PC-9 (cell line): Measurements from ENCODE around the gene PERCC1. TPM values are rescaled to one million over a fixed set of nuclear protein-coding genes. Genes with fewer than 3 reads are reported as not detected.

Source experiments
- BruUV-seq: library from RNA; stranded (reverse); fragments of 400-500 nt; replicated peaks from 2 replicates; lab custom pipeline; 2021; lab: Mats Ljungman, UMichigan
- CTCF ChIA-PET: fragments of 300-600 bp; sonication (Branson Sonifier 250); formaldehyde crosslinking; loops from one replicate; lab custom pipeline; 2022; ENCODE audit warnings: antibody characterized with exemption; lab: Charles Lee
- POLR2A ChIA-PET: fragments of 300-600 bp; sonication (Branson Sonifier 250); formaldehyde crosslinking; loops from one replicate; lab custom pipeline; 2022; ENCODE audit warnings: antibody characterized with exemption; ENCODE audit not compliant: unreplicated experiment; lab: Charles Lee
- DNase-seq, 2 experiments: peaks; one replicate each; pipeline versions ENCODE4 v3.0.0 to v3.0.0-alpha.2; 2015 to 2022; ENCODE audit warnings: mixed read lengths in 1 of 2
- H2AFZ ChIP-seq: fragments of 200-600 bp; sonication (generic); 2 replicates; pipeline ENCODE4 v1.8.1; 2017; ENCODE audit warnings: antibody characterized with exemption
- H3F3A ChIP-seq: fragments of 200-600 bp; sonication (generic); 2 replicates; pipeline ENCODE4 v1.8.1; 2017; ENCODE audit warnings: antibody characterized with exemption, mild to moderate bottlenecking, low read depth; ENCODE audit not compliant: insufficient read depth
- H3K27ac ChIP-seq: fragments of 200-600 bp; sonication (generic); 2 replicates; pipeline ENCODE4 v1.6.1; 2016; ENCODE audit warnings: mixed run types
- H3K27me3 ChIP-seq: fragments of 200-600 bp; sonication (generic); 2 replicates; pipeline ENCODE4 v1.6.1; 2016; ENCODE audit warnings: low read depth, mixed run types; ENCODE audit not compliant: insufficient read depth
- H3K36me3 ChIP-seq: fragments of 200-600 bp; sonication (generic); 2 replicates; pipeline ENCODE4 v1.6.1; 2016; ENCODE audit warnings: low read depth, mixed run types
- H3K4me1 ChIP-seq: fragments of 200-600 bp; sonication (generic); replicated peaks from 2 replicates; pipeline ENCODE4 v1.6.1; 2016; ENCODE audit warnings: mixed run types; ENCODE audit not compliant: insufficient read depth
- H3K4me2 ChIP-seq: fragments of 200-600 bp; sonication (generic); 2 replicates; pipeline ENCODE4 v1.6.1; 2017; ENCODE audit warnings: mixed run types
- H3K4me3 ChIP-seq: fragments of 200-600 bp; sonication (generic); 2 replicates; pipeline ENCODE4 v1.6.1; 2016; ENCODE audit warnings: mixed run types
- H3K79me2 ChIP-seq: fragments of 200-600 bp; sonication (generic); 2 replicates; pipeline ENCODE4 v1.6.1; 2017; ENCODE audit warnings: low read depth, mixed run types
- H3K9me2 ChIP-seq: fragments of 200-600 bp; sonication (generic); 2 replicates; pipeline ENCODE4 v1.8.1; 2017; ENCODE audit warnings: mild to moderate bottlenecking; ENCODE audit not compliant: insufficient read depth
- H3K9me3 ChIP-seq: fragments of 200-600 bp; sonication (generic); 2 replicates; pipeline ENCODE4 v1.8.1; 2016; ENCODE audit warnings: low read depth; ENCODE audit not compliant: insufficient read depth
- H4K20me1 ChIP-seq: fragments of 200-600 bp; sonication (generic); 2 replicates; pipeline ENCODE4 v1.8.1; 2017; ENCODE audit not compliant: insufficient read depth
- CTCF ChIP-seq: fragments of 200-600 bp; sonication (generic); conservative IDR thresholded peaks from 2 replicates; pipeline ENCODE4 v1.6.1; 2017; ENCODE audit warnings: mixed run types, antibody characterized with exemption, mild to moderate bottlenecking, moderate library complexity
- EZH2 ChIP-seq: fragments of 200-600 bp; sonication (generic); IDR thresholded peaks from 2 replicates; pipeline ENCODE4 v1.8.0; 2017; ENCODE audit warnings: antibody characterized with exemption, low read depth
- intact Hi-C: fragments of 100-400 bp; cut with micrococcal nuclease; formaldehyde crosslinking; loops from one replicate; pipeline ENCODE4 v1.10.0; 2022; ENCODE audit not compliant: unreplicated experiment
- total RNA-seq: library from RNA; stranded (reverse); gene quantifications from 2 replicates; pipeline ENCODE4 v1.2.3, GENCODE V29; 2021

The PERCC1 gene
- total RNA-seq, 1 experiment from 2014 or later, result not detected

DNA sequence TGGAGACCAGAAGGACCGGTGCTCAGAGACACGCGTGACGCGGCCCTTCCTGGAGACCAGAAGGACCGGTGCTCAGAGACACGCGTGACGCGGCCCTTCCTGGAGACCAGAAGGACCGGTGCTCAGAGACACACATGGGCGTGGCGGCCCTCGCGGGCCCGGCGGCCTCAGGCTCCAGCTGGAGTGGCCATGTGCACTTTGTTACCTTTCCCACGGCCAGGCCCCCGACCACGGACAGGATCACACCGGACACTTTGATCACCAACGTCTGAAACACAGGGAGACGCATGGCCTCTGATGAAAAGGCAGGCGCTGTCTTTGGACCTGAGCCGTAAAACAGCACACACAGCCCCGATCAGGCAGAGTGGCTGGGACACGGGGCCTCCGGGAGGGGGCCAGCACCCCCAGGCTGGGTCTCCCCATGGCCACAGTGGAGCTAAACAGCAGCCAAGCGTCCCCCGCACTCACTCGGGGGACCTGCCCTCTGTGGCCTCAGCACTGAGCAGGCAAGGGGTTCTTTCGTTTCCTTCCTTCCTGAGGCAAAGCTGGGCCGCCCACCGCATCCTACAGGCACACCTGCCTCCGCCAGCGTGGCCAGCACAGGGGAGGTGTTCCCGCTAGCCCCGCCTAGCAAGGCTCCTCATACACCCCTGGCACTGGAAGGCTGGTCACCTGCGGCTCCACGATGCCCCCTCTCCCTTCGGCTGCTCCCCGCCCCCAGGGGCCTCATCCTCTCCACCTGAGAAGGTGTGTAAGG, 26.8 kb downstream of the PERCC1 start:
- intact Hi-C loops, result no loop called here
- POLR2A ChIA-PET, result no interaction called here
- Histone ChIP-seq H4K20me1 (no peaks in the 10 kb centered on the region; the same call in 1 of the 2 replicates), H3K36me3 (no peaks in the 10 kb centered on the region), H3K27ac (no peak overlapping the region), H3K4me2 (no peak overlapping the region), H2AFZ (no peak overlapping the region), H3F3A (no peaks in the 10 kb centered on the region), H3K27me3 (no peaks in the 10 kb centered on the region), H3K79me2 (no peaks in the 10 kb centered on the region), H3K4me1 (no peaks in the 10 kb centered on the region), H3K9me2 (no peaks in the 10 kb centered on the region), H3K9me3 (no peaks in the 10 kb centered on the region), H3K4me3 (no peak overlapping the region)
- CTCF ChIA-PET, result no interaction called here
- DNase-seq, result no peak
- TF ChIP-seq EZH2, result no peak
- no peak for TF ChIP-seq CTCF
- no TSS peak for BruUV-seq

DNA sequence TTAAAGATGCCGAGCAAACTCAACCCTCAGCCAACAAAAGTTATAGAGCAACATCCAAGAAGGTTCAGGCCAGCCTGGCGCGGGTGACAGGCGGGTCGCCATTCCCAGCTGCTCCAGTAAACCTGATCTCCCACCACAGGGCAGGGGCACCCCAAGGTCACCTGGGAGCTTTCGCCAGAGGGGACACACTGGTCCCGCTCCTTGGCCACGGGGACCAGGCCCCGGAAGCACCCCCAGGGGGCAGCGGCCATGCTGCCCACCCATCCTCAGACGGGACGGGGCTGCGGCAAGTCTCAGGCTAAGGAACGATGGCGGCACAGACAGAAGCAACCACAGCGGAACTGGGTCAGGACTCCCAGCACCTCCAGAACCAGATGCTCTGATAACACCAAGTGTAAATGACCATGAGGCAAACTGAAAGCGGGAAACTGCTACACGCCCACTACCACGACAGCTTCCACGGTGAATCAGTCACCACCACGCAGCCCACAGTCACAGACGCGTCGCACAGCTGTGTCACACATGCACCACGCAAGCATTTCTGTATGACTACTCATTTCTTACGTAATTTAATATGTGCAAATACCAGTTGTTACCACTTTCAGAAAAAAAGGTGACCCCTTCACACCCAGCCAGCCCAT, 27.6 kb downstream of the PERCC1 start:
- POLR2A ChIA-PET, result no interaction called here
- intact Hi-C loops, result no loop called here
- H3K9me2 ChIP-seq, result no peaks in the 10 kb centered on the region
- TF ChIP-seq EZH2 (no peak), CTCF (no peak)
- H3K9me3 ChIP-seq, result no peaks in the 10 kb centered on the region
- no peaks in the 10 kb centered on the region for H3K27me3 ChIP-seq
- no peaks in the 10 kb centered on the region; the same call in 1 of the 2 replicates for H4K20me1 ChIP-seq
- no peak overlapping the region for H2AFZ ChIP-seq
- BruUV-seq, result no TSS peak
- no peak overlapping the region for H3K4me2 ChIP-seq
- no peak overlapping the region for H3K4me3 ChIP-seq
- no peak overlapping the region for H3K27ac ChIP-seq
- no peak for DNase-seq
- CTCF ChIA-PET, result no interaction called here
- no peaks in the 10 kb centered on the region for H3K79me2 ChIP-seq
- no peaks in the 10 kb centered on the region for H3F3A ChIP-seq
- H3K4me1 ChIP-seq, result no peaks in the 10 kb centered on the region
- no peaks in the 10 kb centered on the region for H3K36me3 ChIP-seq

GRCh38 chr16:1458977-1459341, 28.1 kb downstream of the PERCC1 start:
- H3K27me3 ChIP-seq, result no peaks in the 10 kb centered on the region
- CTCF ChIA-PET, result no interaction called here
- H3K4me2 ChIP-seq, result no peak overlapping the region
- H3K4me1 ChIP-seq, result no peaks in the 10 kb centered on the region
- H2AFZ ChIP-seq, result no peak overlapping the region
- H3K36me3 ChIP-seq, result no peaks in the 10 kb centered on the region
- no peaks in the 10 kb centered on the region for H3K9me2 ChIP-seq
- POLR2A ChIA-PET, result no interaction called here
- DNase-seq, result no peak
- H3K27ac ChIP-seq, result no peak overlapping the region
- H4K20me1 ChIP-seq, result no peaks in the 10 kb centered on the region; the same call in 1 of the 2 replicates
- intact Hi-C loops, result no loop called here
- no peaks in the 10 kb centered on the region for H3F3A ChIP-seq
- no peaks in the 10 kb centered on the region for H3K79me2 ChIP-seq
- TF ChIP-seq EZH2 (no peak), CTCF (no peak)
- BruUV-seq, result no TSS peak
- H3K4me3 ChIP-seq, result no peak overlapping the region
- H3K9me3 ChIP-seq, result no peaks in the 10 kb centered on the region
